ENCODE measurements around the gene FOXE3.

Gene FOXE3

DNA sequence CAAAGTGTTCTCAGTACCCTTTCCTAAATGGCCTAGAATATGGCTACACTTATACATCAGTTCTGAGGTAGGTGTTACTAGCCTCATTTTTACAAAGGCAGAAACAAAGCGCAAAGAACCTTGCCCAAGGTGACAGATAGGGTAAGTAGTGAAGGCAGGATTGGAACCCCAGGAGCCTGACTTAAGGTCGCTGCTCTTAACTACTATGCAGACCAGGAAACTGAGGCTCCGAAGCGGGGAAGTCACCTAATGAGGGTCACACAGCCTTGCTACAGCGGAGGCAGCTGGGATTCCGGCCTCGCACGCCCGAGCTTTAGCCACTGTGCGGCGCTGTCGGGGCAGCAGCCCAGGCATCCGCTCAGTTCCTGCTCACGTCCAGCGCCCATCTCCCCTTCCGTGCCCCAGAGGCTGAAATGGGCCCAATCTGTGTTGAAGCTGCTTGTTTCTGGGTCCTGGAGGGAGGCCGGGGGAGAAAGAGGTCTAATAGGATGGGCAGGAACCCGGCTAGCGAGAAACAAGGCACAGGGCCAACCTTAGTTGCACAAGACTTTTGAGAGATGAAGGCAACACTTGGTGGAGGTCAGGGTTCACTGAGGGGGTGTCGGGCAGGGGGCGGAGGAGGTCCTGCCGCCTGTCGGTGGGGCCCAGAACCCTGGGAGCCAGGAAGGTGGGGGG lies 20.4 kb downstream of the FOXE3 start:
- FAIRE-seq = peak; percentile 19

DNA sequence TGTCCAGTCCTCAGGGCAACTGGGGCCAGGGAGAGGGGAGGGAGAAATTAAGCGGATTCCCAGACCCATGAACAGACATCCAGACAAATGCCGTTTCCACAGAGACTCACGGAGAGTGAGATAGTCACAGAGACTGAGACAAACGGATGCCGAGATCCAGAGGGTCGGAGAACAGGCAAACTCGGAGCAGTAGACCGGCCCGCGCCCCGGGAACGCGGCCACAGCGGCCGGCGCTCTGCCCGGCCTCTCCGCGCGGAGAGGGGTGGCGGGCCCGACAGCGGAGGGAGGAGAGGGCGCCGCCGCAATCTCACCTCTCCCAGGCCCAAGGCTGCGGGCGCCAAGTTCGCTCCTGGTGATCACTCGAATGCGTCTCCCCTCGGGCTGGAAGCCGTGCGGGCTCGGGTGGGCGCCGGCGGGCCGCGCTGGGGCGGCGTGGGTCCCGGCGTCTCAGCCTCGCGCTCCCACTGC lies 20.9 kb downstream of the FOXE3 start:
- no peak for FAIRE-seq

DNA sequence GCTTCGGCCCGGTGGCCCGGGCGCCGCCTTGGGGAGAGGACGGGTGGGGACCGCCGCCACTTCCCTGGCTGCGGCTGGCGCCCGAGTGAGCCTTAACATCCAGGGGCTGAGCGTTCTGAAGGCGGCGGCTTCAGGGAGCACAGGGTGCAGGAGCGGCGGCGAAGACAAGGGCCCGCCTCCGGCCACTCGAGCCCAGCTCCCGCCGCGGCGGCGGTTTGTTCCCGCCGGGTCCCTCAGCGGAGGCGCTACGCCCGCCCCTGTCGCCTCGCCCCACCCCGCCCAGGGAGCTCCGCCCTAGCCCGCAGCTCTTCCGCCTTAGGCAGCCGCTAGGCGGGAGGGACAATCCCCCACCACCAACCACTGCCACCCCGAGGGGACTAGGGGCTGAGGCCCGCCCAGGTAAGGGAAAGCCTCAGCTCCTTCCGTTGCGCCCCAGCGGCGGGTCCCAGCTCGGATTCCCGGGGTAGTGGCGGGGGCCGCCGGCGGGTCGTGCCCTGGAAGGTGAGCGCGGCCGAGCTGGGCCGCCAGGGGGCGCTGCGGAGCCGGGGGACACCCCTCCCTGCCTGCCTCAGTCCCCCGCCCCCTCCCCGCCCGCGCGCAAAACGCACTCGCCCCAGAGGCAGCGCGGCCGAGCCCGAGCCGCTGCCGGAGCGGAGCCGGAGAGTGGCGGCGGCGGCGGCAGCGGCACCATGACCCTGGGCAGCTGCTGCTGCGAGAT lies 21.5 kb downstream of the FOXE3 start, which contains the start of gene FOXD2:
Gene FOXD2 (plus strand): TSS at position 598 of the 718 bp plus-strand sequence. CDS start 92 bp downstream, at position 690.
- no peak for FAIRE-seq

DNA sequence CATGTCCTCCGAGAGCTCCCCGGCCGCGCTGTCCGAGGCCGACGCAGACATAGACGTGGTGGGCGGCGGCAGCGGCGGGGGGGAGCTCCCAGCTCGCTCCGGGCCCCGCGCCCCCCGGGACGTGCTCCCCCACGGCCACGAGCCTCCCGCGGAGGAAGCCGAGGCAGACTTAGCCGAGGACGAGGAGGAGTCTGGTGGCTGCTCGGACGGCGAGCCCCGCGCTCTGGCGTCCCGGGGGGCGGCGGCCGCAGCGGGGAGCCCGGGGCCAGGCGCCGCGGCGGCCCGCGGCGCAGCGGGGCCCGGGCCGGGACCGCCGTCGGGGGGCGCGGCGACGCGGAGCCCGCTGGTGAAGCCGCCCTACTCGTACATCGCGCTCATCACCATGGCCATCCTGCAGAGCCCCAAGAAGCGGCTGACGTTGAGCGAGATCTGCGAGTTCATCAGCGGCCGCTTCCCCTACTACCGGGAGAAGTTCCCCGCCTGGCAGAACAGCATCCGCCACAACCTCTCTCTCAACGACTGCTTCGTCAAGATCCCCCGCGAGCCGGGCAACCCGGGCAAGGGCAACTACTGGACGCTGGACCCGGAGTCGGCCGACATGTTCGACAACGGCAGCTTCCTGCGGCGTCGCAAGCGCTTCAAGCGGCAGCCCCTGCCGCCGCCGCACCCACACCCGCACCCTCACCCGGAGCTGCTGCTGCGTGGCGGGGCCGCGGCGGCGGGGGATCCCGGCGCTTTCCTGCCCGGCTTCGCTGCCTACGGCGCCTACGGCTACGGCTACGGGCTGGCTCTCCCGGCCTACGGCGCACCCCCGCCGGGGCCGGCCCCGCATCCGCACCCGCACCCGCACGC lies 22.3 kb downstream of the FOXE3 start:
- FAIRE-seq = no peak

DNA sequence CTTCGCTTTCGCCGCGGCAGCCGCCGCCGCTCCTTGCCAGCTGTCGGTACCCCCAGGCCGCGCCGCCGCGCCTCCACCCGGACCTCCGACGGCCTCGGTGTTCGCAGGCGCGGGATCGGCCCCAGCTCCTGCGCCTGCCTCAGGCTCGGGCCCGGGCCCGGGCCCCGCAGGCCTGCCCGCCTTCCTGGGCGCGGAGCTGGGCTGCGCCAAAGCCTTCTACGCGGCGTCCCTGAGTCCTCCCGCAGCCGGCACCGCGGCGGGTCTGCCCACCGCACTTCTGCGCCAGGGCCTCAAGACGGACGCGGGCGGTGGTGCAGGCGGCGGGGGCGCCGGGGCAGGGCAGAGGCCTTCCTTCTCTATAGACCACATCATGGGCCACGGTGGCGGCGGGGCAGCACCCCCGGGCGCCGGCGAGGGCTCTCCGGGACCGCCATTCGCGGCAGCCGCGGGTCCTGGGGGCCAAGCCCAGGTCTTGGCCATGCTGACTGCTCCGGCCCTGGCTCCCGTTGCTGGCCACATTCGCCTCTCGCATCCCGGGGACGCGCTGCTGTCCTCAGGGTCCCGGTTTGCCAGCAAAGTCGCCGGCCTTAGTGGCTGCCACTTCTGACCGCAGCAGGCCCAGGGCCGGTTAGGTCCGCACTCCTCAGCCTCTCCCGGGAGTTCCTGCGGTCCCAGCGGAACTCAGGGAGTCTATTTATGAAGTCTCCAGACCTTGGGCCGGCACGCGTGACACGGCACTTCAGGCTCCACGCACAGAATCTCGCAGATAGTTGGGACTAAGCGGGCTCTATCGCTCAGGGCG lies 23.1 kb downstream of the FOXE3 start:
- no peak for FAIRE-seq

DNA sequence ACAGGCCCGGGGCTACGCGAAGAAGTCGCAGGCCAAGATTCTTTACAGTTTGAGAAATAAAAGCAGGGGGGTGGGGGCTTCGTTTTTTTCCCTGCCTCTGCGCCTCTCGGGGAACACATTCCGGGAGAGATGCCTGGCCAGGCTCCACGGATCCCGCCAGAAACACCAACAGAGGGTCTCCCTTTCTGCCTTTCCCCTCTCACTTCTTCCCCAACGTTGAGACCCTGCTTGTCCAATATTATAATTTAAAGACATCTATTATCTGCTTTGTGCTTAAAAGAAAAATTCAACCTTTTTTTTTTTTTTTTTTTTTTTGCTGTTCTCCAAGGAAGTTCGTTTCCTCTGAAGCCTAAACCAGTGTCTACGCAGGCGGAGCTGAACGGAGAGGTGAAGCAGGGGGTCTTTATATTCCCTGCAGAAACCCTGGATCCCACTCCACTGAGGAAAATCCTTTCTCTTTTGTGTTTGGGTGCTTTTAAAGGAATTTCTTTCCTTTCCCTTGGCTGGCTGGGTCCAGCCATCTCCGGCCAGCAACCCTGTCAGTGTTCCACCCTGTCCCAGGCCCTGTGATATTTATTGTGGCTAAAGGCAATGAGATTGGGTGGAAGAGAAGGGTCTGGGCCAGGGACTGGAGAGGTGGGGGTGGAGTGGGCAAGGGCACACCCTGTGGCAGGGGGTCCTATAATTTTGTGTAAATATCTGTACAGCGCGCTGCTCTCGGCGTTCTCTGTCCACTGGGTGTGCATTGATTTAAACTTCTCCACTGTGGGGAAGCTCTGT lies 23.9 kb downstream of the FOXE3 start:
- FAIRE-seq = no peak

DNA sequence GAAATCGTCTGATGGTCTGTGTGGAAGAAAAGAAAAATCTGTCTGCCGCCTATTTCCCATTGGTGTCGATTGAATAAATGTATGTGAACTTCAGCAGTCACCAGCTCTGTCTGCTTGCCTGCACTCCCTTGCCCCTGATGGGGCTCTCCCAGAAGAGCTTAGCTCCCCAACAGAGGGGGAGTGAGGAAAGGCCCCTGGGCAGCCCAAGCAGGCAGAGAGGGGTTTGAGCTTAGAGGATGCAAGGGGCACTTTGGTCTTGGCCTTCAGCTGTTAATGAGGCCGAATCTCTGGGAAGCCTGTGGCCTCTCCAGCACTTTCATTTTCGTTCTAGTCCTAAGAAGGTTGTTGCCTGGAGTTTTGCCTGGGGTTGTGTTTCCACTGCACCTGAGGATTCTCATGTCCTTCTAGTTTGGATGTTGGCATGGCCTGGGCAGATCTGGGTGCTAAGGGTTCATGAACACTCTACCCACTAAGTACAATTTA lies 24.6 kb downstream of the FOXE3 start:
- FAIRE-seq = no peak

DNA sequence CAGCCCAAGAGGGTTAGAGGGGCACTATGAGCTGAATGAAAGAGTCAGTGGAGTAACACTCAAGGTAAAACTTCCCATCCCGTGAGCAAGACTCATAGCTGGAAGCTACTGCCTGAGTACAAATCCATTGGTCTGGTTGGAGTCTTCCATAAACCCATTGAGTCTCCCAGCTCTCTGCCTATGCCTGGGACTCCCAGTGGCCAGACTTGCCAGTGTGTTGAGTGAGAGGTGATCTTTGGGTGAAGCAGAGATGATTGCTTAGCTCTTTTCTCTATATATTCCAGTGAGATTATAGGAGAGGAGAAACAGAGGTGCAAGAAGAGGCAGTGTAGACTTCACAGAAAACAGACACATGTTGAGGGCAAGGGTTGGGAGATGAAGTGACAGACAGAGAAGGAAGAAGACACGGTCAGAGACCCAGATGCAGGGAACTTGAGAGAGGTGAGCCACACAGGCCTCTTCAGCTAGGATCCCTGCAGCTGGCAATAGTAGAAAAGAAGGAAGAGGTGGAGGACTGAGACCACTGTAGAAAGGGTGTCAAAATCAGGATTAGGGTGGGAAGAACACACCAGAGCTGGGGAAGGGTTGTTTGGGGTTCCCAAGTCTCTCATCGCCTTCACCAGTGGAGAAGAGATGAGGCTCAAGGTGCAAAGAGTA lies 25.5 kb downstream of the FOXE3 start:
- no peak for FAIRE-seq

DNA sequence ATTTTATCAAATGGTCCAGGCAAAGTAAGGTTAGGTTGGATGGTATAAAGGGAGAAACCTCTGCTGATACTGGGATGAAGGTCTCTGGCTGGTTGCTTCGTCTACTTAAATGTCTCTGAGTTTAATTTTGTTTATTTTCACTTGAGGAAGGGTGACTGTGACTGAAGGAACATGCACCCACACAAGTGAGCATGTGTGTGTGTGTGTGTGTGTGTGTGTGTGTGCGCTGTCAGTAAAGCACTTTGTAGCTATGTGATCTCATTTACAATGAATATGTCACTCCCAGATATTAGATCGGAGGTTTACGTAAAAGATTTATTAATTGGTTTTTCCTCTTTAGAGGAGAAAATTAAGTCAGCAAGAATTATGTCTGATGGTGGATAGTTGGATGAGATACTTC lies 26.1 kb downstream of the FOXE3 start:
- no peak for FAIRE-seq

DNA sequence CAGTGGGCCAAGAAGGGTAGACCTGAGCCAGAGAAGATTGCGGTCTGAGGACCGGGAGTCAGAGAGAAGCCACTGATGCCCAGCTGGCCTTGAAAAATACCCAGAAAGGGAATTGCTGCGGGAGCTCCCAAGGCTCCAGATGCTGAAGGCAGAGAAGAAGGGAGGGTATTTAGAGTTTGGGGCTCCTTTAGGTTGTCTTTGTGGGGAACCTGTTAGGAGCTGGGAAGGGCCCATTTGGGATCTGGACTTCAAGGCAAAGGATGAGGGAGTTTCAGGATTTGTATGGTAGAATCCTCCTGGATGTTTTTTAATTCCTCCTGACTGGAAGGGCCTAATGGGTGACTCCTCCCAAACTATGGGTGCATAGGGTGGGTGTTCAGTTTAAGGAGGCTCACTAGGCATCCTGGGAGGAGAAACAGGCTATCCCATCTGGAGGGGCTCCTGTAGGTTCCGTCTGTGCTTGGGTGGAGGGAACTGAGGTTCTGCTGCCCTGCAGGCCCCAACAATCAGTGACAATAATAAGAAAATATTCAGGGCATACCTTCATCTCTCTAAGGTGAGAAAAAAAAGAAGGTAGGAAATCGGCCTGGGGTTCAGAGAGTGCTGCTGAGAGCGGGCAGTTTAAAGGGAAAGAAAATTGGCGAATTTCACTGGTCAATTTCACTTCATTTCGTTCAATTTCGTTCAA lies 26.9 kb downstream of the FOXE3 start:
- FAIRE-seq = no peak

DNA sequence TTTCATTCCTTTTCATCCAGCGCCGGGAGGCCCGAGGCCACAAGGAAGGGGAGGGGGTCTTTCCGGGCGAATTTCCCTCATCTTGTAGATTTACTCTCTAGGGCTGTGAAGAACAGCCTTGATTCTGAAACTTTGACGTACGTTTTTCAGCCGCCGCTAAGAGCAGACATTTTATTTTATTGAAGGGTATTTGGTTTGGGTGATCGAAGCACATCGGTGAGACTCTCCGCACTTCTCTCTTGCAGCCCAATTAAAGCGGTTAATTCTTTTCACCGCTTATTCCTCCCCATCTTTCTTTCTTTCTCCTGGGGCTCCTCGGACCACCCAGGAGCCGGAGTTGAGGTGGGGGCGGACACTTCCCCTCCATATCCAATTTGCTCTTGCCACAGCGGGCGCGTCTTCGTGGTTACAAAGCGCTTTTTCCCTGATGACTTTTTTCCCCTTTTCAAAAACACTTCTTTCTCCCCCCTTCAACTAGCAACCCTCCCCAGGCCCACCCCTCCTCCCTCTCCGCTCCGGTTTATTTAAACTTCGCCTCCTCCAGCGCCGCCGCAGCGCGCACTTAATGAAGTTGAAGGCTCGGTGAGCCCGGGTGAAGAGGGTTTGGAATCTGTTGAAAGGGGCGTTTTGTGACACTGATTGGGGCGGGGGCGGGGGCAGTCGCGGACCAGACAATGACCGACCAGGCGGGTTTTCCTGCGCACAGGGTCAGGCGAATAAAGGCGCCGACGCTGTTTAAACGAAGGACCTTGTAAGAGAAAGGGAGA lies 27.6 kb downstream of the FOXE3 start:
- FAIRE-seq = no peak

DNA sequence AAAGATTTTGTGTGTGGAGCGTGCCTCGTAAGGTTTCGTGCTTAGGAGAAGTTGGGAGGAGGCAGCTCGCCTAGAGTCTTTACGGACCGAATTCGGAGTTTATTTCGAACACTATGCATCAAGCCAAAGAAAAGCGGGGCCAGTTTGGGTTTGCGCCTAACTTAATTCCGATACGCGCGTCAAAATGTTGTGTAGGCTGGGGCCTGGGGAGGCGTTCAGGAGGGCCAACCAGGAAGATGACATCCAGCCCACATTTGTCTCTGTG lies 28.1 kb downstream of the FOXE3 start:
- no peak for FAIRE-seq

DNA sequence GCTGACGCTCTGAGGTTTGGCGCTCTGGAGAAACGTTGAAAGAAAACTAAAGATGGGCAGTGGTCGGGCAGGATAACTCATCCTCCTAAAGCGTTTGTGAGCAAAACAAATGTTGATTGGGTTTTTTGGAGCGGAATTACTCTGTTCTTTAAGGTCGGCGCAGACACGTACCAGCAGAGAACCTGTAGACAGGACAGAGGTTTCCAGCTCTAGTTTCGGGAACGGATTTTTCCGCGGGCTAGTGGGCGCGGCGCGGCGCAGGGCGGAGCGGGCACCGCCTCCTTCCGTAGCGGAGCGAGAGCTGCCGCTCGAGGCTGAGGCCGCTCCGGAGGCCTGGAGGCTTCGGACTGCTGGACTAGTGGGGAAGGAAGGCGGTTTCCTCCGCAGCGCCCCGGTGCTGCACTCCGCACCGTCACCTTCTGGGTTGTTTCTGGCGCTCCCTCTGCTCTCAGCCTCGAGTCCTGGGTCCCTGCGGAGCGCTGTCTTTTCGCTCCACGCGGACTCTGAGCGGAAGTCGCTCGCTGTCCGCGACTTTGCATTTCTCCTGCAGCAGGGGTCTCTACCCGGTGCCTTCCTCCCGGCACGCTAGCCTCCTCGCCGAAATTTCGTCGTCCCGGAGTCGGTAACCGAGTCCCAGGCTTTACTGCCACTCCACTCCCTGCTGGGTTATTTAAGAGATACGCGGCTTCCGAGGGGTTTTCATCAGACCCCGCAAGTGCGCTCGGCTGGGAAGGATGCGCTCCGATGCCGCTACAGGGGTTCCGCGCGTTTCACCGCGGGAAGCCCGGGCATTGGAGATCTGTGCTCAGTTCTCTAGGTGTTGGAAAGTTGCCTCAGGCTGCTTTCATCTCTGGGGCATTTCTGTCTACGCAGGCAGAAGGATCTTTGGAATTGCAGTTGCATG lies 28.7 kb downstream of the FOXE3 start:
- no peak for FAIRE-seq

DNA sequence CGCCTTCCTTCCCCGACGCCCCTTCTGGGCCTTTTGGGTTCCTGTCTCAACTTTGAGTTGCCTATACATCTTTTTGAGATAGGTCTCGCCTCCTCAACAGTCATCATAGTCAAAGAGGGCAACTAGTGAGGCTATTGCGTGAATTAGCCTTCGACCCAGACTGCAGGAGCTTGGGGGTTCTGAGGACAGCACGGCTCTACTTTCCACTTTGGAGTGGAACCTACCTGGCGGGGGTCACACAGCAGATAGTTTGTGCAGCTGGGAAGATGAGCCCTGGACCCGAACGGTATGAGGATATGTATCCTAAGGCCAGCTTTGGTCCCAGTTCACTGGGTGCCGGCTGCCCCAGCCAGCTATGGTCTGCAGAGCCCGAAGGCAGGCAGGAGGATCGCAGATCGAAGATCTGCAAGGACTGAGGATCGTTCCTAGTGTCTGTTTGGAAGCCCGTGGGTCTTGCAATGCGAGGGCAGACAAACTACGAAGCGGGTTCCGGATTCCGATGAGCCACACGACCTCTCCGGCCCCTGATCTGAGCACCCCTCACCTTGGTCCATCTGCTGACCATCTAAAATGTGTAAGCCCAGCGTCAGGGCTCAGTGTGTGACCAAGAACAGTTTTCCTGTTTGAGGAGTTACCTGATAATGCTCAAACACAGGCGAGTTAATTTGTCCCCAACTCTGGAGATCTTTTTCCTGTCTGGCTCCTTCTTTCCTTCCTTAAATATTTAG lies 29.9 kb downstream of the FOXE3 start:
- FAIRE-seq = no peak

DNA sequence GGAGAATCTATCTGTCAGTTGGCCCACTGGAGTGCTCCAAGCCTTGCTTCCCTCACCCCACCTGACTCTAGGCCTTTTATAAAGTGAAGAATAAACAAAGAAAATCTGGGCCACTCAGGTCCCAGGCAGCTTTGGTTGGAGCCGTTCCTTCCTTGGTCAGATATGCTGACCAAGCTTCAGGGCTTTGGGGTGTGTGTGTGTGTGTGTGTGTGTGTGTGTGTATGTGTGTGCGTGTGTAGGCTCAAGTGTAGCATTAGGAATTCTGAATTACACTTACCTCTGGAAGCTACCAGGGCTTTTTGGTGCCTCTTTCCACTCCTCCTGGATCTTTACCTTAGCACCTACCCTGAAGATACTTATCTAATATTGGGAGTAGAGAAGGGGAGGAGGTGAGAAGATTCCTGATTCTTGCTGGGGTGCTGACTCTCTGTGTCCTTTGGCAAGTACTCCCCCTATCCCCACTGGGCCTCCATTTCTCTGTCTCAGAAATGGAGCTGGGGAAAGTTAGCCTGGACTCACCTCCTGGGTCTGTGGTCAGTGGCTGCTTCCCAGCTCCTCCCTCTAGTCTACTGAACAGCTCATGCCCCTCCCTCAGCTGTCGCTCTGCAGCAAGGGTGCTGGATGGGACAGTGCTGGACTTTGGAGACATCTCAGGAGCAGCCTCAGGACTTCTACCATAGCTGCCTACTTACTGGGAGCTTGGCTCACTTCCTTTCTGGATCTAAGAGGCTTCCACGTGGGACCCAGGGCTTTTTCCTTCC lies 32.6 kb downstream of the FOXE3 start:
- FAIRE-seq = no peak

DNA sequence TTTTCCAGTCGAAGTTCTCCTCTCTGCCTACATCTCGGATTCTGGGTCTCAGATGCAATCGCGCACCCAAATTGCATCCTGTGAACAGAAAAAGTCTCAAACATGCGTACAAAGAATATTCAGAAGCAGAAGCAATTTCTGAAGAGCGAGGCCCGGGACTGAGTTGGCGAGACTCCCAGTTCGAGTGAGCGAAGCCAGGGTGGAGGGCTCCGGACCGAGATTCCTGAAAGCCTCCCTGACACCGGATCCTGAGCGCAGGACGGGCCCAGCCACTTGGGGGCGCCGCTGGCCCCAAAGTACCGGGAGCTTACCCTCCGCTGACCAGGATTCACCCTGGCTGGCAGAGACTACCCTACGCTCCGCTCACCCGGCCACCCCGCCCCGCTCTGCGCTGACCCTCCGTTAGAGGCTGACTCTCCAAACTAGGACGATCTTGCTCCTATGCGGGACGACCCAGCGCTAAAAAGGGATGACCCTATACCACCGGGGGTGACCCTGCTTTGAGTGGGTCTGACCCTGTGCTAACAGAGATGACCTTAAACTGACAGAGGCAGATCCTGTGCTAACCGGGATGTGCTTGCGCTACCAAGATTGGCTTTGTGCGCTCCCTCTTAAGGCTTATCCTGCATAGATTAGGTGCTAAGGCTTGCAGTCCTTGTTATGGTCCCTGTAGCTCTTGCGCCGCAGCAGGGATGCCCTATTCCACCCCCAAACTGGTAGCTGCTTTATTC lies 33.9 kb downstream of the FOXE3 start:
- FAIRE-seq = no peak

DNA sequence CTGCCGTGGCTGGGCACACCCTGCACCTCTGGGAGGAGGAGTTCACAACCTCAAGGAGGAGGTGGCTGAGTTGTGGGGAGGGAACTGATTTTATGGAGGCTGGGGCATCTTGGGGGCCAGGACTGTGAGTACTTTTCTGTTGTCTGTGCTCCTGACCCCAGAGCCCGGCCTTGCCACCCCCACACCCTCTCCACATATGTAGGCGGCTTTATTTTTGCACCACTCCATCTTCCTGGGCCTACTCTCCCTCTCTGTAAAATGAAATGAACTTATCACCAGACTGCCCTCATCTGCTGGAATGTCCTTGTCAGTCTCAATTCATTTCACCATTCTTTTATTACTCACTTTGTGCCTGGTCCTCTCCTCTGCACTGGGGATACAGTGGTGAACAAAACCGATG lies 34.5 kb downstream of the FOXE3 start:
- FAIRE-seq = no peak

All from A204.1 (cell line).